T-helper 1 cell treated with Interleukin-12 subunit alpha and Interleukin-12 subunit beta and Interleukin-4 antibody, amounts not matched to agents 30 ng/mL and 1 ng/mL, for 36 hours (primary cell): ENCODE results near the gene XKR8. TPM values are rescaled to one million over a fixed set of nuclear protein-coding genes. Genes with fewer than 3 reads are reported as not detected.

ENCODE experiments used
- intact Hi-C: fragments of 100-400 bp; cut with micrococcal nuclease; formaldehyde crosslinking; loops from one replicate; pipeline ENCODE4 v1.15.1; 2024
- total RNA-seq: library from RNA; stranded (reverse); gene quantifications from 2 replicates; pipeline ENCODE4 v1.2.3, GENCODE V29; 2022

Gene XKR8, protein sequence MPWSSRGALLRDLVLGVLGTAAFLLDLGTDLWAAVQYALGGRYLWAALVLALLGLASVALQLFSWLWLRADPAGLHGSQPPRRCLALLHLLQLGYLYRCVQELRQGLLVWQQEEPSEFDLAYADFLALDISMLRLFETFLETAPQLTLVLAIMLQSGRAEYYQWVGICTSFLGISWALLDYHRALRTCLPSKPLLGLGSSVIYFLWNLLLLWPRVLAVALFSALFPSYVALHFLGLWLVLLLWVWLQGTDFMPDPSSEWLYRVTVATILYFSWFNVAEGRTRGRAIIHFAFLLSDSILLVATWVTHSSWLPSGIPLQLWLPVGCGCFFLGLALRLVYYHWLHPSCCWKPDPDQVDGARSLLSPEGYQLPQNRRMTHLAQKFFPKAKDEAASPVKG
- total RNA-seq: 9.9 and 10.2 TPM in 2 replicates

DNA sequence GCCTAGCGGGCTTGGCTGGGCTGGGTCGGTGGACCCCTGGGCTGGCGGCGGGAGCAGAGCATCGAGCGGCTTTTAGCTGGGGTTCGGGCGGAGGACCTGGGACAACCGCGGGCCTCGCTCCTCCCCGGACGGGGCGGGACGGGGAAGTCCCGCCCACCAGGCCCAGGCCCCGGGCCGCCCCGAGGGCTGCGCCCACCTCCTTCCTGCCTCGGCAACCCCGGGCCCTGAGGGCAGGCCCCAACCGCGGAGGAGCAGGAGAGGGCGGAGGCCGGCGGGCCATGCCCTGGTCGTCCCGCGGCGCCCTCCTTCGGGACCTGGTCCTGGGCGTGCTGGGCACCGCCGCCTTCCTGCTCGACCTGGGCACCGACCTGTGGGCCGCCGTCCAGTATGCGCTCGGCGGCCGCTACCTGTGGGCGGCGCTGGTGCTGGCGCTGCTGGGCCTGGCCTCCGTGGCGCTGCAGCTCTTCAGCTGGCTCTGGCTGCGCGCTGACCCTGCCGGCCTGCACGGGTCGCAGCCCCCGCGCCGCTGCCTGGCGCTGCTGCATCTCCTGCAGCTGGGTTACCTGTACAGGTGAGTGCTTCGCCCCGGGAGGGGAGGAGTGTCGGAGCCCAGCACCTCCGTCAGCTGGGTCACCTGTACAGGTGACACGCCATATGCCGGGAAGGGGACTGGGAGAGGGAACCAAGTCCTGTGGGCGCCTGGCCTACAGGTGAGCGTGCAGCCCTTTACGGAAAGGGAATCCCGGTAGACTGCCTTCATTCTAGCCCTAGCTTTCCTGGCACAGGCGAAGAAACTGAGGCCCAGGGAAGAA, at the start of gene XKR8:
TSS of gene XKR8 (plus strand) at position 182 of the 812 bp plus-strand sequence. CDS start at position 279, 97 bp downstream.
- intact Hi-C loops: loop anchor here (1.0 kb wide), 3 partner anchors 17 to 88 kb away; partner anchors contain the start of gene THEMIS2

DNA sequence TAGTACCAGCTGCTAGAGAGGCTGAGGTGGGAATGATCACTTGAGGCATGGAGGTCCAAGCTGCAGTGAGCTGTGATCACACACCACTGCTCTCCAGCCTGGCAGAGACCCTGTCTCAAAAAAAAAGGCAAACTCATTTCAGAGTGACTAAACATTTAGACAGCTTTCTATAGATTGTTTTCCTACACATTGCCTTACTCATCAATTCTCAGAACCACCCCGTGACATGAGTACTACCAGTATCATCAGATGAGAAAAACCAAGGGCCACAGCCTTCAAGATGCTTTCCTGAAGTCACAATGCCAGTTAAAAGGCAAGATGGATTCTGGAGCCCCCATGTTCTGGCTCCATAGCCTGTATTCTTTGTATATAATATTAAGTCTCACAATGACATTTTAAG, 47.3 kb upstream of the XKR8 start:
- intact Hi-C loops: no loop called here

DNA sequence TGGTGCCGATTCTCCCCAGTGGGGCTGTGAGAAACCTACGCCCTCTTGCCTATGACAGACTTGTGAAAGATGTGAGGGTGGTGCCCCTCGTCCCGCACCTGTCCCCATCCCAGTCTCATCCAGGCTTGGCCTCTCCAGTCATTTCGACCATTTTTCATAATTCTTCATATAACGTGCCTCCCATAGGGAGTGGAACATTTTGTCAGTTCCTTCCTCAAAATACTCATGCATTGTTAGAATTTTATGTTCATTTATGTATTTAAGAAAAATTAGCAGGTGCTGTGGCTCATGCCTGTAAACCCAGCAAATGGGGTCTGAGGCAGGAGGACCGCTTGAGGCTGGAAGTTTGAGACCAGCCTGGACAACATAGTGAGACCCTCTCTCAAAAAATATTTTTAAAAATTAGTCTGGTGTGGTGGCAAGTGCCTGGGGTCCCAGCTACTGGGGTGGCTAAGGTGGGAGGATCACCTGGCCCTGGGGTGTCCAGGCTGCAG, 44.6 kb upstream of the XKR8 start:
- intact Hi-C loops: no loop called here

DNA sequence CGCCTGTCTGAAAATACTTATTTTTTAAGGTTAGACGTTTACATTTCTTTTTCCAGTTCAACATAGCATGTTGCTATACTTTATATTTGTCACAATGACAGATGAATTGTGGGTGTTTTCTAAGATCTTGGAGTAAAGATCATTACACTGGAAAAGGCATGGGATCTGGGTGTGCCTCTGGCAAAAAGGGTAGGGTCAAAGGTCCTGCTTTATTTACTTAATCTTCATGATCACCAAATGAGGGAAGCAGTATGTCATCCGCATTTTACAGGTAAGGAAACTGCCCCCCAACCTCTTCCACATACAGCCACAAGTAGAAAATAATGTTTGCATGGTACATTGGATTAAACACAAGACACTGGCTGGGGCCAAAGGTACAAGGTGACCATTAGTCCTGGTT, 37.5 kb upstream of the XKR8 start:
- intact Hi-C loops: no loop called here

DNA sequence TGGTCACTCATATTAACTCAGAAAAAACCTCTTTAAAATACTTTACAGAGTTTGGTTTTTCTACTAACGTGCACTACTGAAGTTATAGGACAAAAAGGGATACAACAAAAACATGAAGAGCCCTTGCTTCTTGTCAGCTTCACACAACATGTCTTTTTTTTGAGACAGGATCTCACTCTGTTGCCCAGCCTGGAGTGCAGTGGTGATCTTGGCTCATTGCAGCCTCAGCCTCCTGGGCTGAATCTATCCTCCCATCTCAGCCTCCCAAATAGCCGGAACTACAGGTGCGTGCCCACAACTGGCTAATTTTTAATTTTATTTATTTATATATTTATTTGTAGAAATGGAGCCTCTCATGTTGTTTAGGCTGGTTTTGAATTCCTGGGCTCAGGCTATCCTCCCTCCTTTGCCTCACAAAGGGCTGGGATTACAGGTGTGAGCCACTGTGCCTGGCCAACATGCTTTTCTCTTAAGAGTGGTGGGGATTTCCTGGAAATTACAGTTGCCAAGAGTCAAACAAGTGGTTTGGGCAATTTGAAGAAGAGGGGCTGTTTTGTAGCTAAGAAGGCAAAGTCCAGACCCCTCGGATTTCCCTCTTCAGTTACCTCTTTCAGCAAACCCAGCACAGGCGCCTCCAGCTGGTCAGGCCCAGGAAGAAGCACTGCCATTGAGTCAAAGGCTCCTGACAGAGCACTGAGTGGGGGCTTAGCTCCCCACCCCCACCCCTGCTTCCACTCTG, 31.4 kb upstream of the XKR8 start:
- intact Hi-C loops: no loop called here

DNA sequence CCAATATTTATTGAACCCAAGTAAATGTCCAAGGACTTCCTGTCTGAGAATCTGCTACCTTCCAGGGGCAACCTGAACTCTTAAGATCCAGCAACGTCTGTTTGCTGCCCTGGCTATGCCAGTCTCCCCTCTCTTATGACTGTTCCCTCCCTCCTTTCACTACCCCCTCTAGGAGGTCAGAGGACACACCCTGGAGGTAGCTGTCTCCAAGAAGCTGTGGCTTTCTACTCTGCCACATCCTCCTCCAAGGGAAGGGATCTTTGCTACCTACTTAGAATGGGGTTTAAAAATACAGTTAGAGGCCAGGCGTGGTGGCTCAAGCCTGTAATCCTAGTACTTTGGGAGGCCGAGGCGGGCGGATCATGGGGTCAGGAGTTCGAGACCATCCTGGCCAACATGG, 28.6 kb upstream of the XKR8 start:
- intact Hi-C loops: no loop called here

DNA sequence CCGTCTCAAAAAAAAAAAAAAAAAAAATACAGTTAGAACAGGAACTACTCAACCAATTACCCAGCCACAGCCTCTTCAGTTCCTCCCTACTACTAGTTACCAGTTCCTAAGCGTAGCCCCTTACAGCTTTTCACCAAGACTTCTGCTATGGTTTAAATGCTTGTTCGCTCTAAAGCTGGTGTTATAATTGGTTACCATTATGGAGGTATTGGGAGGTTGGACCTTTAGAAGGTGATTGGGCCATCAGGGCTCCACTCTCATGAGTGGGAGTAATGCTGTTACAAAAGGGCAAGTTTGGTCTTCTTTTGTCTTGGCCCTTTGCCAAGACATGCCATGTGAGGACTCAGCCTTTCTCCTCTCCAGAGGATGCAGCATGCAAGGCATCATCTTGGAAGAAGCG, 28.0 kb upstream of the XKR8 start:
- intact Hi-C loops: no loop called here

DNA sequence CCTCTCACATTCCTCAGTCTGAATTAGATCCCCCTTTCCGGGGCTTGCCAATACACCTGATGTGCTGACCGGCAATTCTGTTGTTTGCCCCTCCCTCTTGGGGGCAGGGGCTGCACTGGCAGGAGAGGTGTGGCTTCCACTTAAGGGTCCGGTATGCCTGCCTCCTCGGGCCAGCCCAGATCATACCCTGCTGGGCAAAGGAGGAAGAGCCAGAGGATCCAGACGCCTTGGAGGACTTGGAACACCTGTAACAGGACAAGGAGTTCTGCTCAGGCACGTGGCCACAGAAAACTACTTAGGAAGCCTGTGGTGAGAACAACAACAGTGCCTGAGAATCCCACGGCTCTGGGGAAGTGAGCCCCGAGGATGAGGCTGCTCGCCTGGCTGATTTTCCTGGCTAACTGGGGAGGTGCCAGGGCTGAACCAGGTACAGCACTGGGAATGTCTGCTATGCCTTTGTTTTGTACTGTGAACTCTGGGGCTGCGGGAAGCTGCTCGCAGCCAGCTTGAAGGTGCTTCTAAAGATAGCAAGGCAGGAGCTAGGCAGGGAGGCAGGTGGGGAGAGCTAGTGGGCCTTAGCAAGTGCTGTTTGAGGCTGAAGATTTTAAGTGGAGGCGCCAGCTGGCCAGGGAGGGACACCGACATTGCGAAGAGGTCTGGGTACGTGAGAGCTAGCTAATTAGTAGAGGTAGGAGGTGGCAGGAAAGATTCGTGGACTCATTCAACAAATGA, 24.8 kb upstream of the XKR8 start, which contains the start of gene SMPDL3B:
TSS of gene SMPDL3B (plus strand) at position 183 of the 732 bp plus-strand sequence. CDS start at position 367, 184 bp downstream.
- intact Hi-C loops: no loop called here

DNA sequence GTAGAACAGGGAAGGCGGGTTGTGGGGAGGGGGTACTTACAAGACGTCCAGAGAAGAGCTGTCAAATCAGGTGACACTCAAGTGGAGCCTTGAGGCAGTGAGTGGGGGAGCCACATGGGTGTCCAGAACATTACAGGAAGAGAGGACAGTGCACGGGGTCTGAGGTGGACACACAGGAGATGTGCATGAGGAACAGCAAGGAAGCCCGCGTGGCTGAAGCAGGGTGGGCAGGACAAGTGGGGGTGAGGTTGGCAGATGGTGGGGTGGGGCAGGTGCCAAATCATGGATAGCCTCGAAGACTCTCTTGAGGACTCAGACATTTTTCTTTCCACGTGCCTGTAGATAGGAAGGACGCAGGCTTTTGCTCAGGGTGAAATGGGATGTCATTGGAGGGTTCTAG, 24.1 kb upstream of the XKR8 start:
- intact Hi-C loops: no loop called here

DNA sequence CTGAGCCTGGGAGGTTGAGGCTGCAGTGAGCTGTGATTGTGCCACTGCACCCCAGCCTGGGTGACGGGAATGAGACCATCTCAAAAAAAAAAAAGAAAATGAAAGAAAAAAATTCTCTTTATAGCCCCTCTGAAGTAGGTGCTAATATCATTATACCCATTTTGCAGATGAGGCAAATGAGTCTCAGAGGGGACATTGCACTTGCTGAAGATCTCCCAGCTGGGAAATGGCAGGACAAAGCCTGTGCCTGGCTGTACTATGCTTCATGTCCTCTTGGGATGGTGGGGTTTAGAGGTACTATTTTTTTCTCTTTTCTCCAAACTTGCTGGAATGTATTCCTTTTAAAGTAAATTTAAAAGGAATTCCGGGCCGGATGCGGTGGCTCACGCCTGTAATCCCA, 23.4 kb upstream of the XKR8 start:
- intact Hi-C loops: no loop called here

DNA sequence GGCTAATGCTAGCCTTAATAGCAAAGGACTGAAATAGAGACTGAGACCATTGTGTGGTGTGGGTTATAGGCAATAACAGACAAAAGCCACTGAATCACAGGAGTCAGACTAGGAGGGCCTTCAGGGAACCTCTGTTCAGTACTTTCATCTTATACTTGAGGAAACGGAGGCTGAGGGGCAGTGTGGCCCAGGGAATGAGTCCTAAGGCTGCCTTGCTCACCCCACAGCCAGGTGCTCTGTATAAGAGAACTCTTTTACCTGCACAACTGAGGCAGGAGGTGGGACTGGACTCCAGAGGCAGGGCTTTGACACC, 22.3 kb upstream of the XKR8 start:
- intact Hi-C loops: no loop called here

DNA sequence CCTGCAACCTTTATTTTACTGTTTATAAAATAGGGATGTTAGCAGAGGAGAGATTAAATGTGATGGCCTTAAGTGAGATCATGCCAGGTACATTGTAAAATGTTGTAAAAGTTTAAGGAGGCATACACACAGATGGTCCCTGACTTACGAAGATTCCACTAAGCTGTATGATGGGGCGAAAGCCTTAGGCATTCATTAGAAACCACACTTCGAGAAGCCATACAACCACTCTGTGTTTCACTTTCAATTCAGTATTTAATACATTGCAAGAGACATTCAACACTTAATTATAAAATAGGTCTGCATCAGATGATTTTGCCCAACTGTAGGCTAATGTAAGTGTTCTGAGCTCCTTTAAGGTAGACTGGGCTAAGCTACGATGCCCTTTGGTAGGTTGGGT, 21.3 kb upstream of the XKR8 start:
- intact Hi-C loops: no loop called here

DNA sequence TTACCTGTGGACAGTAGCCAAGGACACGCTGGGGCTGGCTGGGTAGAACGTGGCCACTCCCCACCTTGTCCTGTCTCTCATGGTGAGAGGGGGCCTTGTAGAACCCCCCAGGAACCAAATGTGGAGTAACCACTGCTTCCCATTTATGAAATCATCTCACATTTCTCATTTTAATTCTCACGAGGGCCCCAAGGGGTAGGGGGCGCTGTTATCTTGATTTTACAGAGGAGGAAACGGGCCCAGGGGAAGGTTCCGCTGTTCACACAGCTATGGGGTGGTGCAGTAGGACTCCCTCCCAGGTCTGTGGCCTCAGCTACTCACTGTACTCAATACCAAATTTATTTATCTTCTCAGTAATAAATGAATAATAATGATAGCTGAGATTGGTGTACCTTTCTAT, 19.5 kb upstream of the XKR8 start:
- intact Hi-C loops: loop anchor here (1.0 kb wide), 4 partner anchors 19 to 269 kb away; partner anchors contain the start of gene XKR8

DNA sequence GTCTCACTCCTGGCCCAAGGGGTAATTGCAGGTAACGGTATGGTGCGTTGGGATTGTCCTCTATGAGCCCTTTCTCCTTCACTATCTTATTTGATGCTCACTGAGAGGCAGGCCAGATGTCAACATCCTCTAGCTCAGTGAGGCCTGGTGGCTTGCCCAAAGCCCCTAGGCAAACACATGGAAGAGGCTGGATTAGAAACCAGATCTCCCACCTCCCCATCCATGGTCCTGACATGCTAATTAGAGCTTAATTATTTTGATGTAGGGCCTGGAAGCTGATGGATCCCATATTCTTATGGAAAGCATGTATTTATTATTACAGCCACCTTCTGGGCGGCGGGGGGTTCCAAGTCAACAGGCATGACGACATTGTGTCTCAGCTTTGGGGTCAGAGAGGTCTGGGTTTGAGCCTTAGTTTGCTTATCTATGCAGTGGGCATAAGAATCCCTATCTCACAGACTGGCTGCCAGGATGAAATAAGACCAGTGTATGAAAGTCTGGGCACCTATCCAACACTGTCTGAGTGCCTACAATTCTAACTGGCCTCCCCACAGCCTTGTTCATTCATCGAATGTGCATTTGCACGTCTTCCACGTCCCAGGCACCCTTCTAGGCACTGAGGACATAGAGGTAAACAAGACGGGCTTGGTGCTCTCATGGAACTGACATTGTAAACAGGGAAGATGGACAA, 18.8 kb upstream of the XKR8 start:
- intact Hi-C loops: loop anchor here (1.0 kb wide), 4 partner anchors 18 to 268 kb away; partner anchors contain the start of gene XKR8

DNA sequence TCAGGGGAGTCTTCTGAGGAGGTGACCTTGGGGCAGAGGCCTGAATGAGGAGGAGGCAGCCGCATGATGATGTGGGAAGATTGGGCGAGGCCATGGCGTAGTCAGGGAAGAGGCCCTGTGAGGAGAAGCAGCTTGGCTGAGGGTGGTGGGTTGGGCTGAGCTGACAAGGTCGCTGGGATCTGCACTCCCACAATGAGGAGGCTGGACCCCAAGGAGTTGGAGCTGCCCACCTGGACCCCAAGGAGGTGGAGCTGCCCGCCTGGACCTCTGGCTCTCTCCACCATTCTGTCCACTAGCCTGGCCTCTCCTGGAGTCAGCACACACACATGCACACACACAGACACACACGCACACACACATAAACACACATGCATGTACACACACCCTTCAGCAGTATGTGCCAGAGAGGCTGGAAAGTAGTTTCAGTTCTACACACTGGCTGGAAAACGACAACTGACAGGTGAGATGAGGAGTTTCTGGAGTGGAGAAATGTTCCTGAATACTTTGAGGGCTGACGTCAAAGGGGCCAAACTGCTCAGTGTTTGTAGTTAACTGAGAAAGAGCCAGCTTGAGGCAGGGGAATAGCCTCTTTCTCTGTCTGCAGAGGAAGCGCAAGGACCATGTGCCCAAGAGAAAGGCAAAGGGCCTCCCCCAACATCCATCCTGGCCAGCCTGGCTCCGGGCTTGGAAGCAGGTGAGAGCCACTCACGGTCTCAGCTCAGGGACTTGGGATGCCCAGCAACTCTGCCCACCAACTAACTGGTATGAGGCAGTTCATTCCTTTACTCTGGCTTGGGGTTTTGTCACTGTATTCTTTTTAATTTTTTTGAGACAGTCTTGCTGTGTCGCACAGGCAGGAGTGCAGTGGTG, 17.9 kb upstream of the XKR8 start:
- intact Hi-C loops: no loop called here

DNA sequence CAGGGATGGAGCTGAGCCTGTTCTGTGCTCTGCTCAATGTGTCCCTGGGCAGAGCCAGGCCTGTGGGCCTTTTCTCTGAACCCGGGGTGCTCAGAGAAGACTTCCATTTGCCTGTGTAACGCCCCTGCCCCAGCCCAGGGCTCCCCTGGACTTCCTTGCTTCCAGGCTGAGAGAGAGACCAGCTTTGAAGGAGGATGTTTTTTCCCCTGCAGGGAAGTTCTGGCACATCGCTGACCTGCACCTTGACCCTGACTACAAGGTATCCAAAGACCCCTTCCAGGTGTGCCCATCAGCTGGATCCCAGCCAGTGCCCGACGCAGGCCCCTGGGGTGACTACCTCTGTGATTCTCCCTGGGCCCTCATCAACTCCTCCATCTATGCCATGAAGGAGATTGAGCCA, 14.8 kb upstream of the XKR8 start:
- intact Hi-C loops: no loop called here

DNA sequence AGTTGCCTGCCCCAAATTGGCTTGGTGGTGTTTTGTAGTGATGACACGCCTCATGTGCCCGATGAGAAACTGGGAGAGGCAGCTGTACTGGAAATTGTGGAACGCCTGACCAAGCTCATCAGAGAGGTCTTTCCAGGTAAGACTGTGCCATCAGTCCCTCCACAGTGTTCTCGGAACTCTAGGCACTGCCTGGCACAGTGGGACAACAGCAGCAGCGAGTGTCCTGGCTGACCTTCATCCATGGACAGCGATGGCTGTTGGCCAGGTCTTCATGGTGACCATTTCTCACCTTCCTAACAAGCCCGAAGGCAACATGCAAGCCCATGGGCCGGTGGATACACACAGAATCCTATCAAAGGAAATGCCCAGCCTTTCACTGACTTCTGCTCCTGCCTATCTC, 10.7 kb upstream of the XKR8 start:
- intact Hi-C loops: no loop called here

DNA sequence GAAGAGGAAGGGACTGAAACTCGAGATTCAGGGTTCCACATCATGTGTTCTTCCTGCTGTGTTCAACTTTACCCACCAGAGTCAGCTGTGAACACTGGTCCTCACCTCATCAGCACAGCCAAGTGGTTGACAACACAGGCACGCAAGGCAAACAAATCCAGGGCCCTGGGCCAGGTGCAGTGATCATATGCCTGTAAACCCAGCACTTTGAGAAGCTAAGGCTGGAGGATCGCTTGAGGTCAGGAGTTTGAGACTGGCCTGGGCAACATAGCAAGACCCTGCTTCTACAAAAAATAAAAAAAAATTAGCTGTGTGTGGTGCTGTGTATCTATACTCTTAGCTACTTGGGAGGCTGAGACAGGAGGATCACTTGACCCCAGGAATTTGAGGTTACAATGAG, 8.4 kb upstream of the XKR8 start:
- intact Hi-C loops: no loop called here

DNA sequence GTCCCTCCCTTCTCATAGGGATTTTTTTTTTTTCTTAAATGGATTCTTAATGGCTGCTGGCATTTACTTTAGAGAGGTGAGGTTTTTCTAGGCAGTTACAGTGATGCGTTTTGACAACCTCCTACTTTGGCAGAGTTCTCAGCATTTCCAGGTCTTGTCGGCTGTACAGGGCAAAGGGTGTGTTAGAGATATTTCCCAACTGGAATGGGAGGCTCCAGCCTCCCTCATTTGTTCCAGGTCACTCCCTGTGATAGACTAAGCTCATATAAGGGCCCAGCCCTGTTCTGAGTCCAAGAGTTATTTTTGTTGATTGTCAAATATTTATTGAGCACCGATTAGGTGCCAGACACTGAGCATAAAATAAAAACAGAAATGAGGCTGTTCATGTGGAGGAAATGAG, 7.6 kb upstream of the XKR8 start:
- intact Hi-C loops: no loop called here
